Mesendoderm (in vitro differentiated cells): ENCODE data around the gene ABCA7.

Experiments used
- DNase-seq: peaks from one replicate; pipeline ENCODE4 v3.0.0; 2013
- H2AK5ac ChIP-seq: 2 replicates; pipeline ENCODE4 v1.6.1; 2013; ENCODE audit warnings: low read length, inconsistent platforms
- H2BK120ac ChIP-seq: 2 replicates; pipeline ENCODE4 v1.6.1; 2013; ENCODE audit warnings: low read depth, mild to moderate bottlenecking, low read length, moderate library complexity, mixed read lengths
- H2BK15ac ChIP-seq: replicated peaks from 2 replicates; pipeline ENCODE4 v1.6.1; 2013; ENCODE audit warnings: low read depth, mild to moderate bottlenecking, moderate library complexity
- H2BK5ac ChIP-seq: 2 replicates; pipeline ENCODE4 v1.6.1; 2013; ENCODE audit warnings: low read length, inconsistent platforms
- H3K18ac ChIP-seq: 2 replicates; pipeline ENCODE4 v1.6.1; 2013; ENCODE audit warnings: mild to moderate bottlenecking, low read length, mixed read lengths
- H3K23ac ChIP-seq: one replicate; pipeline ENCODE4 v1.6.1; 2013; ENCODE audit warnings: low read length
- H3K27ac ChIP-seq: 2 replicates; pipeline ENCODE4 v1.5.1; 2013; ENCODE audit warnings: low read depth, mild to moderate bottlenecking, inconsistent platforms, low read length, moderate library complexity
- H3K27me3 ChIP-seq: 2 replicates; pipeline ENCODE4 v1.6.1; 2013; ENCODE audit warnings: low read length, control low read depth, mild to moderate bottlenecking, inconsistent platforms; ENCODE audit not compliant: insufficient read depth, poor library complexity
- H3K36me3 ChIP-seq: 2 replicates; pipeline ENCODE4 v1.6.1; 2013; ENCODE audit warnings: low read length, inconsistent platforms; ENCODE audit not compliant: control insufficient read depth, insufficient read depth
- H3K4ac ChIP-seq: one replicate; pipeline ENCODE4 v1.6.1; 2013; ENCODE audit warnings: low read depth, mild to moderate bottlenecking, low read length, moderate library complexity
- H3K4me1 ChIP-seq: 2 replicates; pipeline ENCODE4 v1.6.1; 2013; ENCODE audit warnings: low read depth, low read length, inconsistent platforms; ENCODE audit not compliant: control insufficient read depth
- H3K4me2 ChIP-seq: 2 replicates; pipeline ENCODE4 v1.6.1; 2013; ENCODE audit warnings: low read length
- H3K4me3 ChIP-seq: 2 replicates; pipeline ENCODE4 v1.5.1; 2013; ENCODE audit warnings: mild to moderate bottlenecking, low read length
- H3K56ac ChIP-seq: one replicate; pipeline ENCODE4 v1.6.1; 2013; ENCODE audit warnings: low read length
- H3K79me1 ChIP-seq: 2 replicates; pipeline ENCODE4 v1.6.1; 2013; ENCODE audit warnings: low read length, inconsistent platforms
- H3K79me2 ChIP-seq: 2 replicates; pipeline ENCODE4 v1.6.1; 2013; ENCODE audit warnings: mild to moderate bottlenecking, low read length; ENCODE audit not compliant: control insufficient read depth, insufficient read depth
- H3K9ac ChIP-seq: 2 replicates; pipeline ENCODE4 v1.6.1; 2013; ENCODE audit warnings: low read length, inconsistent platforms
- H4K5ac ChIP-seq: one replicate; pipeline ENCODE4 v1.6.1; 2013; ENCODE audit warnings: low read length
- H4K8ac ChIP-seq: one replicate; pipeline ENCODE4 v1.6.1; 2013; ENCODE audit warnings: low read depth, mild to moderate bottlenecking, control low read depth, low read length, moderate library complexity
- WGBS: extraction: QIAGEN DNeasy Blood & Tissue Kit; methylation state at CpG from one replicate; pipeline ENCODE4 v1.1.7; 2013; ENCODE audit warnings: low lambda C conversion rate, missing lambda C conversion rate; ENCODE audit not compliant: insufficient coverage; ENCODE audit errors: extremely low coverage; 5-methylcytosine and 5-hydroxymethylcytosine counted together

Gene ABCA7

DNA sequence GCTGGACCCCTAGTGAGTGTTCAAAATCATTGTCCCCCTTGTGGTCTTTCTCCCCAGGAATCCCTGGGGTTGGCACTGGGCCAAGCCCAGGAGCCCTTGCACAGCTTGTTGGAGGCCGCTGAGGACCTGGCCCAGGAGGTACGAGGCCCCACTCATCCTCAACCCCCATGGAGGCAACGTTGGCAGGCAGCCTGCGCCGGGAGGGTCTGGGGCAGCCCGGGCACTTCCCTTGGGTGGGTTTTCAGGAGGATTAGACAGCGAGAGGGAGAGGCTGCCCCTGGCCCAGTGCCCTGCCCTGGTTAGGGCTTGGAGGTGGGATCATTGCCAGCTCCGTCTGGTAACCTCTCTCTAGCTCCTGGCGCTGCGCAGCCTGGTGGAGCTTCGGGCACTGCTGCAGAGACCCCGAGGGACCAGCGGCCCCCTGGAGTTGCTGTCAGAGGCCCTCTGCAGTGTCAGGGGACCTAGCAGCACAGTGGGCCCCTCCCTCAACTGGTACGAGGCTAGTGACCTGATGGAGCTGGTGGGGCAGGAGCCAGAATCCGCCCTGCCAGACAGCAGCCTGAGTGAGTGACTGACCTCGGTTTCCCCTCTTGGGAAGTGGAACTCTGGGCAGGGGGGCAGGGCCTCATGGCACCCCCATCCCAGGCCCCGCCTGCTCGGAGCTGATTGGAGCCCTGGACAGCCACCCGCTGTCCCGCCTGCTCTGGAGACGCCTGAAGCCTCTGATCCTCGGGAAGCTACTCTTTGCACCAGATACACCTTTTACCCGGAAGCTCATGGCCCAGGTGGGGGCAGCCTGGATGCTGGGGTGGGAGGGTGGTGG, 3.0 kb downstream of the ABCA7 start:
- DNase-seq: no peak
- no peak overlapping the region for H3K4me2 ChIP-seq
- WGBS: no CpG with 5 or more reads among the region's 23 CpGs

DNA sequence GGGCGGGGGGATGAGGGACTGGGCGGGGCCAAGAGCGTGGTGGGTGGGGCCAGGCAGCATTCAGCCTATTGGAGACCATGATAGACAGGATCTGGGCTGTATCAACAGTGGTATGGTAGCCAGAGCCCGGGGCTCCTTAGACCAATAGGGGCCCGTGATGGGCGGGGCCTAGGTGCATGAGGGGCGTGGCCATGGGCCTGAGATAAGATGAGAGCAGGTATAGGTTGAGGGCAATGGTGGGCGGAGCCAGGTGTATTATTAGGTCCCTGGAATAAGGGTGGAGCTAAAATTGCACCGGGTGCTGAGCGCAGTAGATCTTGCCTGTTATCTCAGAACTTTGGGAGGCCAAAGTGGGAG, 5.3 kb downstream of the ABCA7 start:
- no peak overlapping the region for H3K4me2 ChIP-seq
- no peak overlapping the region for H3K18ac ChIP-seq
- no peak overlapping the region for H3K56ac ChIP-seq
- H3K23ac ChIP-seq: no peak overlapping the region
- peaks cover 4% of the 10 kb centered on the region for H3K4me1 ChIP-seq
- no peaks in the 10 kb centered on the region for H3K36me3 ChIP-seq
- H4K8ac ChIP-seq: no peak overlapping the region
- WGBS: no CpG with 5 or more reads among the region's 10 CpGs
- no peak overlapping the region for H2BK15ac ChIP-seq
- no peak overlapping the region for H3K27ac ChIP-seq
- no peaks in the 10 kb centered on the region for H3K79me1 ChIP-seq
- H3K9ac ChIP-seq: no peak overlapping the region
- H2AK5ac ChIP-seq: no peak overlapping the region
- no peak overlapping the region for H3K4me3 ChIP-seq
- peak; percentile 93 for DNase-seq
- H3K27me3 ChIP-seq: no peaks in the 10 kb centered on the region
- H3K79me2 ChIP-seq: no peaks in the 10 kb centered on the region
- H2BK5ac ChIP-seq: no peak overlapping the region
- H2BK120ac ChIP-seq: no peak overlapping the region
- no peak overlapping the region for H4K5ac ChIP-seq
- no peak overlapping the region for H3K4ac ChIP-seq

More for the DNA sequence above, 3.0 kb downstream of the ABCA7 start:
- no peak overlapping the region for H3K18ac ChIP-seq
- H3K79me2 ChIP-seq: no peaks in the 10 kb centered on the region
- H3K36me3 ChIP-seq: no peaks in the 10 kb centered on the region
- H2AK5ac ChIP-seq: no peak overlapping the region
- no peaks in the 10 kb centered on the region for H3K27me3 ChIP-seq
- H2BK15ac ChIP-seq: no peak overlapping the region
- H3K27ac ChIP-seq: no peak overlapping the region
- H4K8ac ChIP-seq: no peak overlapping the region
- H3K79me1 ChIP-seq: no peaks in the 10 kb centered on the region
- no peak overlapping the region for H2BK5ac ChIP-seq
- H4K5ac ChIP-seq: no peak overlapping the region
- no peak overlapping the region for H3K9ac ChIP-seq
- no peak overlapping the region for H3K4ac ChIP-seq
- peaks cover 4% of the 10 kb centered on the region for H3K4me1 ChIP-seq
- no peak overlapping the region for H3K4me3 ChIP-seq
- H3K56ac ChIP-seq: no peak overlapping the region
- H2BK120ac ChIP-seq: no peak overlapping the region
- no peak overlapping the region for H3K23ac ChIP-seq

DNA sequence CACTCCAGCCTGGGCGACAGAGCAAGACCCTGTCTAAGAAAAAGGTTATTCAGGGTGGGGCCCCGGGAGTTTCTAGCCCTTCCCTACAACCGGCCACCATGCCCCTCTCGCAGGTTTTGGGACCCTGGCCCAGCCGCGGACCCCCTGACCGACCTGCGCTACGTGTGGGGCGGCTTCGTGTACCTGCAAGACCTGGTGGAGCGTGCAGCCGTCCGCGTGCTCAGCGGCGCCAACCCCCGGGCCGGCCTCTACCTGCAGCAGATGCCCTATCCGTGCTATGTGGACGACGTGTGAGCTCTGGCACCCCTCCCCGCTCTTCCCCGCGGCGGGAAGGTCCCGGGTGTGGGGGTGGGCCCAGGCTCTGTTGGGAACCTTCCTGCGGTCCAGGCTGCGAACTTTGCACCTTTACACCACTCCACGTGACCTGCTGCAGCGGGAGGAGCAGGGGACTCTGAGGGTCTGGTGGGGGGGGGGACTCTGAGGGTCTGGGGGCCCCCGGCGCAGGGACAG, 6.3 kb downstream of the ABCA7 start:
- no peaks in the 10 kb centered on the region for H3K27me3 ChIP-seq
- H3K56ac ChIP-seq: no peak overlapping the region
- no CpG with 5 or more reads among the region's 33 CpGs for WGBS

DNA sequence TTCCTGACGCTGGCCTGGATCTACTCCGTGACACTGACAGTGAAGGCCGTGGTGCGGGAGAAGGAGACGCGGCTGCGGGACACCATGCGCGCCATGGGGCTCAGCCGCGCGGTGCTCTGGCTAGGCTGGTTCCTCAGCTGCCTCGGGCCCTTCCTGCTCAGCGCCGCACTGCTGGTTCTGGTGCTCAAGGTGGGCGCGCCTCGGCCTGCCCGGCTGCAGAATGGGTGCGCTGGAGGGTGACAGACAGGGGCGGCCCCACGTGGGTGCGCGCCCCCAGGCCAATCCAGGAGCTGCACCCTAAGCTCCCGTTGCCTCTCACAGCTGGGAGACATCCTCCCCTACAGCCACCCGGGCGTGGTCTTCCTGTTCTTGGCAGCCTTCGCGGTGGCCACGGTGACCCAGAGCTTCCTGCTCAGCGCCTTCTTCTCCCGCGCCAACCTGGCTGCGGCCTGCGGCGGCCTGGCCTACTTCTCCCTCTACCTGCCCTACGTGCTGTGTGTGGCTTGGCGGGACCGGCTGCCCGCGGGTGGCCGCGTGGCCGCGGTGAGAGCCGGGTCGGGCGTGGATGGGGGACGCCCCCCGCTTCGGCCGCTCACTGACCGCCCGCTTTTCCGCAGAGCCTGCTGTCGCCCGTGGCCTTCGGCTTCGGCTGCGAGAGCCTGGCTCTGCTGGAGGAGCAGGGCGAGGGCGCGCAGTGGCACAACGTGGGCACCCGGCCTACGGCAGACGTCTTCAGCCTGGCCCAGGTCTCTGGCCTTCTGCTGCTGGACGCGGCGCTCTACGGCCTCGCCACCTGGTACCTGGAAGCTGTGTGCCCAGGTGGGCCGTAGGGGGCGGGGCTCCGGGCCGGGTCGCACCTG, 7.2 kb downstream of the ABCA7 start:
- Histone ChIP-seq H3K27me3 (no peaks in the 10 kb centered on the region), H3K79me2 (no peaks in the 10 kb centered on the region), H2BK15ac (no peak overlapping the region), H2BK120ac (no peak overlapping the region), H4K5ac (no peak overlapping the region), H3K36me3 (no peaks in the 10 kb centered on the region), H3K18ac (no peak overlapping the region), H3K23ac (no peak overlapping the region), H3K4me3 (no peak overlapping the region), H4K8ac (no peak overlapping the region), H3K4ac (no peak overlapping the region), H3K79me1 (no peaks in the 10 kb centered on the region), H3K9ac (no peak overlapping the region), H2BK5ac (no peak overlapping the region), H2AK5ac (no peak overlapping the region), H3K4me1 (no peaks in the 10 kb centered on the region), H3K56ac (no peak overlapping the region), H3K4me2 (no peak overlapping the region), H3K27ac (no peak overlapping the region)
- no peak for DNase-seq
- WGBS: no CpG with 5 or more reads among the region's 77 CpGs

More for the DNA sequence above, 6.3 kb downstream of the ABCA7 start:
- Histone ChIP-seq H3K4ac (no peak overlapping the region), H2BK5ac (no peak overlapping the region), H3K23ac (no peak overlapping the region), H3K4me3 (no peak overlapping the region), H4K8ac (no peak overlapping the region), H3K79me1 (no peaks in the 10 kb centered on the region), H3K79me2 (no peaks in the 10 kb centered on the region), H3K4me2 (no peak overlapping the region), H2BK15ac (no peak overlapping the region), H3K9ac (no peak overlapping the region), H3K4me1 (no peaks in the 10 kb centered on the region), H2BK120ac (no peak overlapping the region), H2AK5ac (no peak overlapping the region), H3K36me3 (no peaks in the 10 kb centered on the region), H4K5ac (no peak overlapping the region), H3K27ac (no peak overlapping the region), H3K18ac (no peak overlapping the region)
- no peak for DNase-seq

DNA sequence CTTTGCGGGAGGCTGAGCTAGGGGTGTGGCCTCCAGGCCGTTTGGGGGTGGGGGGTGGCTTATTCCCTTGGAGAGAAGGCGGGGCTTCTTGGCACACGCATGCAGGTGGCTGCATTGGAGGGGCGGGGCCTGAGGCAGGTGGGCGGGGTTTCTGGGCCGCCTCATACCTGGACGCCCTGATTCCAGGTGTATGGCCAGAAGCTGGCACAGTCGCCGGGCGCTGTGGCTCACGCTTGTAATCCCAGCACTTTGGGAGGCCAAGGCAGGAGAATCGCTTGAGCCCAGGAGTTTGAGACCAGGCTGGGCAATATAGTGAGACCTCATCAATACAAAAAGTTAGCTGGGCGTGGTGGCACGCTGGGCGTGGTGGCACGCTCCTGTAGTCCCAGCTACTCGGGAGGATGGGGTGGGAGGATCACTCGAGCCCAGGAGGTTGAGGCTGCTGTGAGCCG, 7.8 kb downstream of the ABCA7 start:
- Histone ChIP-seq H3K9ac (no peak overlapping the region), H3K23ac (no peak overlapping the region), H3K79me1 (no peaks in the 10 kb centered on the region), H4K8ac (no peak overlapping the region), H2BK15ac (no peak overlapping the region), H3K4ac (no peak overlapping the region), H4K5ac (no peak overlapping the region), H3K27me3 (no peaks in the 10 kb centered on the region), H3K27ac (no peak overlapping the region), H3K4me2 (no peak overlapping the region), H3K36me3 (no peaks in the 10 kb centered on the region), H3K18ac (no peak overlapping the region), H3K4me3 (no peak overlapping the region), H2BK120ac (no peak overlapping the region), H2AK5ac (no peak overlapping the region), H3K79me2 (no peaks in the 10 kb centered on the region), H2BK5ac (no peak overlapping the region), H3K56ac (no peak overlapping the region), H3K4me1 (no peaks in the 10 kb centered on the region)
- no peak for DNase-seq
- no CpG with 5 or more reads among the region's 20 CpGs for WGBS
